ENCODE results near the gene KNDC1.
A peak's percentile ranks its signal among the peaks of the same experiment; 100 is the strongest.
"Not testable (repeated sequence)": the region's sequence is repeated elsewhere in the genome, so short reads cannot be mapped to it uniquely, and the experiment has no call there.

The KNDC1 gene

GRCh38 chr10:133142523-133143199, 17.4 kb upstream of the KNDC1 start:
- DNase-seq: no peak

- no peak for DNase-seq
Observed at GRCh38 chr10:133143200-133143533, 16.9 kb upstream of the KNDC1 start.

- no peak for DNase-seq
Observed at GRCh38 chr10:133143546-133143945, 16.5 kb upstream of the KNDC1 start.

- DNase-seq: no peak
Observed at GRCh38 chr10:133144771-133145170, 15.2 kb upstream of the KNDC1 start.

GRCh38 chr10:133150226-133150625, 9.8 kb upstream of the KNDC1 start:
- no peak for DNase-seq

- no peak for DNase-seq
Observed at GRCh38 chr10:133150656-133151055, 9.4 kb upstream of the KNDC1 start.

GRCh38 chr10:133151071-133151470, 8.9 kb upstream of the KNDC1 start:
- not testable (repeated sequence) for DNase-seq

- DNase-seq: no peak
Observed at GRCh38 chr10:133151543-133151972, 8.5 kb upstream of the KNDC1 start.

GRCh38 chr10:133154411-133154810, 5.6 kb upstream of the KNDC1 start:
- DNase-seq: no peak

- no peak for DNase-seq
Observed at GRCh38 chr10:133154996-133155778, 4.8 kb upstream of the KNDC1 start.

GRCh38 chr10:133156674-133157579, 3.1 kb upstream of the KNDC1 start:
- no peak for DNase-seq

GRCh38 chr10:133157662-133158436, 2.2 kb upstream of the KNDC1 start:
- DNase-seq: no peak

- no peak for DNase-seq
Observed at GRCh38 chr10:133158437-133158755, 1.6 kb upstream of the KNDC1 start.

- peak; percentile 31 for DNase-seq
Observed at GRCh38 chr10:133158756-133159610, 1.0 kb upstream of the KNDC1 start.

GRCh38 chr10:133159611-133159949, 439 bp upstream of the KNDC1 start:
- DNase-seq: no peak

- no peak for DNase-seq
Observed at GRCh38 chr10:133160826-133161471, 930 bp downstream of the KNDC1 start.

- no peak for DNase-seq
Observed at GRCh38 chr10:133161486-133162109, 1.6 kb downstream of the KNDC1 start.

GRCh38 chr10:133162178-133162909, 2.3 kb downstream of the KNDC1 start:
- no peak for DNase-seq

- no peak for DNase-seq
Observed at GRCh38 chr10:133162910-133163856, 3.2 kb downstream of the KNDC1 start.

Measured in NCI-H1105 (cell line).